Stimulated activated CD8-positive, alpha-beta memory T cell treated with anti-CD3 and anti-CD28 coated beads, Interleukin-12 subunit alpha, Interleukin-12 subunit beta, amount 100 ng/mL, for 1 hour (primary cell): ENCODE data around the gene ADAM8.

Source experiments
- DNase-seq: peaks from one replicate; pipeline ENCODE4 v3.0.0-alpha.2; 2020; ENCODE audit warnings: low read depth

Gene ADAM8

GRCh38 chr10:133308421-133309099, 31.9 kb upstream of the ADAM8 start, which contains the start of the genes TUBGCP2 and ZNF511:
Gene TUBGCP2 (minus strand): TSS chr10:133308872. CDS start chr10:133302941, 5,931 bp downstream.
Gene ZNF511 (plus strand): TSS chr10:133308914. CDS start chr10:133308944, 30 bp downstream.
- DNase-seq, result peak; percentile 82

DNA sequence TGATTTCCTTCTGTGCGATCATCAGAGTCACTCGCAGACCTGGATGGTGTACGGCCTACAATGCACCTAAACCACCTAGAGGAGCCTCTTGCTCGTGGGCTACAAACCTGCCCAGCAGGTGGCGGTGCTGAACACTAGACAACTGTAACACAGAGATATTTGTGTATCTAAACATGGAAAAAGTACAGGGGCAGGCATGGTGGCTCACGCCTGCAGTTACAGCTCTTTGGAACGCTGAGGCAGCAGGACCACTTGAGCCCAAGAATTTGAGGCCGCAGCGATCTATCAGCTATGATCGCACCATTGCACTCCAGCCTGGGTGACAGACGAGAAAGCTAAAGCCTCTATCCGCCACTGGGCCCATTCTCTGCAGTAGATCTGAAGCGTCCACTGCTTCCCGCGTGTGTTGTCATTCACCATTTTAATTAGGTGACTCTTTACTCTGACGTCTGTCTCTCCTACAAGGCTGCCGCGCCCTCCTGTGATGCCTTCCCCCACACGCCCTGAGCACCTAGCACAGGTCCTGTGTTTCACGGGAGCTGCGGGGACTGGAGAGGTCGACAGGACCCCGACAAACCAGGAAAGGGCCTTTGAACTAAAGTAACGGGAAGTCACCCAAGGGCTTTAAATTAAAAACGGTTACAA, 31.2 kb upstream of the ADAM8 start:
- peak; percentile 77 for DNase-seq

GRCh38 chr10:133306941-133307379, 30.3 kb upstream of the ADAM8 start:
- DNase-seq, result no peak

DNA sequence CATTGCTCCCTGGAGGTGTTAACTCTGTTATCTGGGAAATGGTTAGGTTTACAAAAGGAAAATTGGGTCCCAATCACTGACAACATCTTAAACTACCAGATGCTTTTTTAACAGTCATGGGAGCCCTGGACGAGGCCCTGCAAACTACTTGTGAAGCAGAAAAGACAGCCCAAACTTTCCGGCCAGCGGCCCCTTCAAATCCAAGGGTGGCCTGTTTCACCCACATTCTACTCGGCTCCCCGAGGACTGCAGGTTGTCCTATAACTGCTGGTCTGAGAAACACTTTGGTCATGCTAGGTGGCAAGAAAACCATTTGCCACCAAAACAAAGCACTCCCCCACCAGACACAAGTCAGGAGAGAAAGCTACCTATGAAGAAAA, 29.4 kb upstream of the ADAM8 start:
- no peak for DNase-seq

DNA sequence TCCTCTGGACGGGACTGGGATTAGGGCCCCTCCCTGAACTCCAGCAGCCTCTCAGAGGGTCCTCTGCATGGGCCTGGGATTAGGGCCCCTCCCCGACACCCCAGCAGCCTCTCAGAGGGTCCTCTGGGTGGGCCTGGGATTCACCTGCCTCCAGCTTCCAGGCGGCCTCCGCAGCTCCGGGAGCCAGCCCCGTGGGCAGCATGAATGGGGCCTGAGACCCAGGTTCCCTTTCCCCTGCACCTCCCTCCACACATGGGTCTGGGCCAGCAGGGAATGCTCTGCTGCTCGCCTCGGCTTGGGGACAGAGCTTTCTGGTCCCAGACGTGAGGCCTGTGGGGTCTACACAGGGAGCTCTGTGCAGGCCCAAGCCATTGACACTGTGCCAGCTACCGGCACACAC, 26.5 kb upstream of the ADAM8 start:
- no peak for DNase-seq

GRCh38 chr10:133302230-133302629, 25.6 kb upstream of the ADAM8 start:
- no peak for DNase-seq

GRCh38 chr10:133299738-133300137, 23.1 kb upstream of the ADAM8 start:
- no peak for DNase-seq

- no peak for DNase-seq
Measured at GRCh38 chr10:133299224-133299623, 22.6 kb upstream of the ADAM8 start.

DNA sequence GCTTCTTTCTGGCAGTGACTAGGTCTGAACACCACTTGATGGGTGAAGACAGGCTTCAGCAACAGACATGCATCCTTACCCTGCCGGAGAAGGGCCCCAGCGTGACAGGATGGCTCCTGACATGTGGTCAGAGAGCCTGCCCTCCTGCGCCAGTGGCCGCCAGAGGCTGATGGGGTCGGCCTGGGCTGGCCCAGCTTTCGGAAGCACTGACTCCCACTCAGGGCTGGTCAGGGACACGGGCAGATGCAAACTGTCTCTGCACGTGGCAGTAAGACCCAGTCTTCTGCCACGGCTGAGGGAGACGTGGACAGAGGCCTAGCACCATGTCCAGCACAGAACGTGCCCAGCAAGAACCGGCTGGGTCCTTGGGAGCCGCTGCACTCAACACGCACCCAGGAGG, 21.8 kb upstream of the ADAM8 start:
- no peak for DNase-seq

DNA sequence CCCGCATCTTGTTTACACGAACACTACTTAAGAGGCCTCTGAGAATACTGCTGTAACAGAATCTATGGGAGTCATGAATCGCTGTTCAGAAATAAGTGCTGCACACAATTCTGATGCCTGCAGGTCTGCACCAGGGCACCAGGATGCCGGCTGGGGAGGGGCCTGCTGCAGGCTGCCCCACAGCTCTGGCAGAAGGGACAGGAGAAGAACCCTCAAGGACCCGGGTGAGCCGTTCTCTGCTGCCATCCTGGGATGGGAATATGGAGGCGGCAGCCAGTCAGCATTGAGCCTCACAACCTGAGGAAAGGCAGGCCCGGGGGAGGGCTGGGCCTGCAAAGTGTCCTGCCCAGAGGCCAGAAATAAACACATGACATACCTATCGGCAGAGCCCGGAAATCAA, 20.8 kb upstream of the ADAM8 start:
- no peak for DNase-seq

- no peak for DNase-seq
Measured at GRCh38 chr10:133295426-133296320, 19.0 kb upstream of the ADAM8 start.

DNA sequence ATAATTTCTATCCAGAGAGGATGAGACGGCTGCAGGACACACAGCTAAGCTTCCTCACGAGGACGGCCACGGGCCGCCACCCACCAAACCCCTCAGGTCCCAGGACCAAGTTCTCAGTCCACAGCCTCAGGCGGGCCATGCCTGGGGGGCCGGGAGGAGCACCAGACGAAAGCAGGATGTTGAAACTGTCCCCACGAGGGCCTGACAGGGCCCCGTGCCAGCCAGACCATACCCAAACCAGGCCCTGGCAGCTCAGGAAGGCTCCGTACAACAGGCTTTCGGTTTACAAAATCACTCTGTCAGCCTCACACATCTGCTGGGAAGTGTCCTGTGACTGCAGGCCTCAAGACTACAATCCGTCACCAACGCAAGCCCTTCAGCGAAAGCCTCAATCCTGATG, 17.5 kb upstream of the ADAM8 start:
- no peak for DNase-seq

- no peak for DNase-seq
Measured at GRCh38 chr10:133293810-133294119, 17.1 kb upstream of the ADAM8 start.

DNA sequence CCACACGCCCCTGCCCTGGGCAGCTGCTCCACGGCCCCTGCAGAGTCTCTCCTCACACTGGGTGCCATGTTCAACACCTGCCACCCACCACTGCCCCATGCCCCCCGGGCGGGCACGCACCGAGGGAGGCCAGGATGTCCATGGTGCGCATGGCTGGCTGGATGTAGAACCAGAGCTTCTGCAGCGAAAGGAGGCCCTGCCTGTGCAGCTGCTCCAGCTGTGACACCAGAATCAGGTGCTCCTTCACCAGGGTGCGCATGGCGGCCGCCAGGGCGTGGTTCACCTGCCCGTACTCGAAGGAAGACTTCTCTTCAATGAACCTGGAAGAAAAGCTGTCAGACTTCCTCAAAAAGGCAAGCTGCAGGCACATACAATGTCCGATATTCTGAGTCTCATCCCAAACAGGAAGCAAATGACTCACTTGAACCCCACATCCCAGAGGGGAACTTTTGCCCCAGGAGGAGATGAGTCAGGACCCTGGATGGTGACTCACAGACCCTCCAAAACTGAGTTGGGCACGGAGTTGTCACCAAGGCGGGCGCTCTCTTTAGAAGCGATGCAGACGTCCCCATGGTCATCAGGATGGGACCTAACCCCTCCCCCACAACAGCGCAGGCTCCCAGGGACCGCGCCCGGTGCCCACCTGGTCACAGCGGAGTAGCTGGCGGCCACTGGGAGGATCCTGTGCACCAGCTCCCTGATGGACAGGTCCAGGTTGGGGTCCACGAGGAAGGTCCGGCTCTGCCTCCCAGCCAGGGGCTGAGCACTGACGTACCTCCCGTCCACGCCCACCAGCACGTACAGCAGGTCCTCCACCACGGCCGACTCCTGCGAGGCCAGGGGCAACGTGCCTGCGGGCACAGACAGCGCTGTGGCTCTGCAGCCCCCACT, 16.5 kb upstream of the ADAM8 start:
- no peak for DNase-seq

GRCh38 chr10:133289761-133290160, 13.1 kb upstream of the ADAM8 start:
- DNase-seq, result no peak

- no peak for DNase-seq
Measured at GRCh38 chr10:133287832-133288500, 11.3 kb upstream of the ADAM8 start.

DNA sequence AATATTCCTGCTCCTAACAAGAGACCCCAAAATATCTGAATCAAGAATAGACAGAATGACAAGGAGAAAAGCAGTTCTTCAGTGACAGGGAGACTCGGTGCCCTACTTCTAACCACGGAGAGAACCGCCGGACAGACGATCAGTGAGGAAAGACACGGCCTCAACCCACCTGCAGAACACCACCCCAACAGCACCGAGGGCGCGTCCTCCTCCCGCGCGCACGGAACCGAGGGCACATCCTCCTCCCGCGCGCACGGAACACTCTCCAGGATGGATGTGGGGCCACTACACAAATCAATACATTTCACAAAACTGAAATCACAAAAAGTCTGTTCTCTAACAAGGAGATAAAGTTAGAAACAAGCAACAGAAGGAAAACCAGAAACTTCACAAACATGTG, 9.7 kb upstream of the ADAM8 start:
- no peak for DNase-seq

DNA sequence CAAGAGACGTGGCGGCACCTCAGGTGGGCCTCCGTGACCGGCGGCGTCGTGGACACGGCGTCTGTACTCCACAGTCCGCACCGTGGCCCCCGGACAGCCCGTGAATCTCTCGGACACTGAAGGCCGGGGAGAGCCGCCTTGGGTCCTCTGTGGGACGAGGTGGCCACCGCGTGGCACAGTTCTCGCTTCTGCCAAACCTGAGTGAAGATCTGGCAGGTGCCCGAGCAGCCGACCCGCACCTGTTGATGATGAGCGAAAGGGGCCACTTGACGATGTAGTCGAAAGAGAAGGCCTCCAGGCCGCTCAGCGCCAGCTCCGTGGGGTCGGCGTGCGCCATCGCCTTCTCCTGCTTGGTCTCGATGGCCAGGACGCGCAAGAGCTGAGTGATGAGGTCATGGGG, 8.5 kb upstream of the ADAM8 start:
- DNase-seq, result no peak

- DNase-seq, result no peak
Measured at GRCh38 chr10:133283931-133284330, 7.3 kb upstream of the ADAM8 start.

DNA sequence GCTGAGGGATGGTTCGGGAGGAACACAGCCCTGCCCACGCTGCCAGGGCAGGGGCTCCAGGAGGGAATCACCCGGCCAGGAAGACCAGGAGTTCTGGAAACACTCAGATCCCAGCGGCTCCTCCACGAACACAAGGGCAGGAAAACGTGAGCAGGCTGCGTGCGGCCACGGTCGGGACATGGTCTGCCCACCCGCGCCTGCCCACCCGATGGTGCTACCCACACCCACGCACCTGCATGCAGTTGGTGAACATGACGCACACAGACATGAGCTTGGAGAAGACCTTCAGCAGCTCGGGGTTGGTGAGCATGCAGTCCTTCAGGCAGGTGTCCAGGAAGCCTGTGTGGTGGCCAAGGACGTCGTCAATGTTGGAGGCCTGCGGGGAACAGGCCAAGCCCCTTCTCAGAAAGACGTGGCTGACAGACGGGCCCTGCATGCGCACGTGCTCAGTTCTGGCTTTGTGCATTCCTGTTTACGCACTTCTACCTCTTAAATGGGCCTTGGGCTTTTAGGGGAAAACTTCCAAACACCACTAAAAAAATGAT, 6.2 kb upstream of the ADAM8 start:
- no peak for DNase-seq
